Esophagus muscularis mucosa (tissue), 4 donors: Measurements from ENCODE around the gene SPTBN1.
"Not testable (repeated sequence)": the region's sequence is repeated elsewhere in the genome, so short reads cannot be mapped to it uniquely, and the experiment has no call there.

Experiments used
- CTCF ChIP-seq, 3 experiments: fragments of 200-600 bp in 2 of 3; fragments of 450-650 bp in 1 of 3; sonication (generic) in 2 of 3; IDR thresholded peaks; one replicate each; pipeline ENCODE4 v1.5.1; 2017 to 2019; ENCODE audit warnings: antibody characterized with exemption in 3 of 3, mild to moderate bottlenecking in 2 of 3, moderate library complexity in 1 of 3
- EP300 ChIP-seq: sonication (generic); formaldehyde crosslinking; IDR thresholded peaks from one replicate; pipeline ENCODE4 v1.6.1; 2017; ENCODE audit warnings: antibody characterized with exemption
- POLR2A ChIP-seq: fragments of 450-650 bp; IDR thresholded peaks from one replicate; pipeline ENCODE4 v1.6.1; 2017; ENCODE audit warnings: antibody characterized with exemption, moderate library complexity, mild to moderate bottlenecking, low read depth
- POLR2AphosphoS5 ChIP-seq, 2 donors: sonication (generic); formaldehyde crosslinking; IDR thresholded peaks; one replicate each; pipeline ENCODE4 v1.6.1; 2017; ENCODE audit warnings: antibody characterized with exemption in 2 of 2

GRCh38 chr2:54698926-54699325 lies 242.8 kb downstream of the SPTBN1 start:
- TF ChIP-seq CTCF (IDR thresholded peaks at IDR 0.05); EP300; POLR2A; POLR2AphosphoS5 (IDR thresholded peaks at IDR 0.05): not testable (repeated sequence)
